Astrocyte (in vitro differentiated cells and primary cell): ENCODE measurements around the gene ALDOA. TPM values are rescaled to one million over a fixed set of nuclear protein-coding genes. Genes with fewer than 3 reads are reported as not detected.

ENCODE experiments used
- DNase-seq: peaks from one replicate; pipeline ENCODE4 v3.0.0-alpha.2; 2010; ENCODE audit warnings: low read depth
- FAIRE-seq: peaks from 2 replicates; lab custom pipeline; 2011; peaks lifted over from hg19 to GRCh38; lab: Jason Lieb, UNC
- H2AFZ ChIP-seq: 2 replicates; pipeline ENCODE4 v1.6.0; 2012; ENCODE audit warnings: low read depth, low read length, inconsistent platforms
- H3K27ac ChIP-seq: 2 replicates; pipeline ENCODE4 v1.5.1; 2011; ENCODE audit warnings: low read depth, low read length, inconsistent platforms
- H3K27me3 ChIP-seq: 2 replicates; pipeline ENCODE4 v1.6.0; 2011; ENCODE audit warnings: low read length, inconsistent platforms; ENCODE audit not compliant: insufficient read depth
- H3K36me3 ChIP-seq: 2 replicates; pipeline ENCODE4 v1.5.1; 2011; ENCODE audit warnings: low read length, inconsistent platforms; ENCODE audit not compliant: insufficient read depth
- H3K4me1 ChIP-seq: 2 replicates; pipeline ENCODE4 v1.5.1; 2011; ENCODE audit warnings: low read length, inconsistent platforms; ENCODE audit not compliant: insufficient read depth
- H3K4me2 ChIP-seq: 2 replicates; pipeline ENCODE4 v1.6.0; 2012; ENCODE audit warnings: low read length, inconsistent platforms
- H3K4me3 ChIP-seq: 2 replicates; pipeline ENCODE4 v1.5.1; 2011; ENCODE audit warnings: low read depth, mild to moderate bottlenecking, low read length, inconsistent platforms; ENCODE audit not compliant: insufficient read depth
- H3K79me2 ChIP-seq: 2 replicates; pipeline ENCODE4 v1.6.0; 2012; ENCODE audit warnings: mild to moderate bottlenecking, low read length, inconsistent platforms; ENCODE audit not compliant: insufficient read depth
- H3K9ac ChIP-seq: 2 replicates; pipeline ENCODE4 v1.6.0; 2012; ENCODE audit warnings: mild to moderate bottlenecking, low read length, inconsistent platforms
- H3K9me3 ChIP-seq: 2 replicates; pipeline ENCODE4 v1.5.1; 2012; ENCODE audit warnings: low read depth, mild to moderate bottlenecking, low read length, inconsistent platforms; ENCODE audit not compliant: insufficient read depth
- H4K20me1 ChIP-seq: 2 replicates; pipeline ENCODE4 v1.6.0; 2012; ENCODE audit warnings: low read length, inconsistent platforms; ENCODE audit not compliant: insufficient read depth
- H3K27ac Mint-ChIP-seq: one replicate; pipeline ENCODE4 v1.8.0; 2021; ENCODE audit warnings: mild to moderate bottlenecking, mixed read lengths; ENCODE audit not compliant: unreplicated experiment
- H3K27me3 Mint-ChIP-seq: one replicate; pipeline ENCODE4 v1.8.0; 2021; ENCODE audit warnings: low read depth, mixed read lengths; ENCODE audit not compliant: unreplicated experiment
- H3K36me3 Mint-ChIP-seq: one replicate; pipeline ENCODE4 v1.8.0; 2021; ENCODE audit warnings: low read depth, mixed read lengths; ENCODE audit not compliant: unreplicated experiment
- H3K4me1 Mint-ChIP-seq: one replicate; pipeline ENCODE4 v1.8.0; 2021; ENCODE audit warnings: low read depth, mixed read lengths; ENCODE audit not compliant: unreplicated experiment
- H3K4me3 Mint-ChIP-seq: one replicate; pipeline ENCODE4 v1.8.0; 2021; ENCODE audit warnings: mild to moderate bottlenecking, moderate library complexity, mixed read lengths; ENCODE audit not compliant: unreplicated experiment
- H3K9me3 Mint-ChIP-seq: one replicate; pipeline ENCODE4 v1.8.0; 2021; ENCODE audit warnings: mild to moderate bottlenecking, mixed read lengths; ENCODE audit not compliant: unreplicated experiment
- CTCF ChIP-seq: IDR thresholded peaks from 2 replicates; pipeline ENCODE4 v1.5.1; 2011; ENCODE audit warnings: low read depth, mild to moderate bottlenecking, inconsistent platforms, low read length, moderate library complexity; ENCODE audit not compliant: insufficient read depth
- EZH2 ChIP-seq: IDR thresholded peaks from 2 replicates; pipeline ENCODE4 v1.6.1; 2012; ENCODE audit warnings: mild to moderate bottlenecking, low read length, inconsistent platforms; ENCODE audit not compliant: insufficient read depth
- total RNA-seq: library from RNA; stranded (reverse); gene quantifications from 2 replicates; pipeline ENCODE4 v1.2.1, GENCODE V29; 2021

ALDOA gene
- total RNA-seq, 1 donor from 2014 or later, result 1,795 TPM

- H3K36me3 ChIP-seq, result peaks cover 8% of the 10 kb centered on the region
- no peak overlapping the region for H2AFZ ChIP-seq
- no peak overlapping the region for H3K27ac ChIP-seq
- no peak overlapping the region for H3K4me3 Mint-ChIP-seq
- peaks cover 27% of the 10 kb centered on the region for H4K20me1 ChIP-seq
- H3K4me3 ChIP-seq, result no peak overlapping the region
- H3K4me1 ChIP-seq, result peaks cover 7% of the 10 kb centered on the region
- FAIRE-seq, result no peak
- TF ChIP-seq EZH2 (no peak), CTCF (no peak)
- H3K9ac ChIP-seq, result no peak overlapping the region
- peaks cover 11% of the 10 kb centered on the region for H3K4me1 Mint-ChIP-seq
- no peaks in the 10 kb centered on the region for H3K27me3 Mint-ChIP-seq
- no peaks in the 10 kb centered on the region for H3K9me3 Mint-ChIP-seq
- no peaks in the 10 kb centered on the region for H3K9me3 ChIP-seq
- peaks cover 29% of the 10 kb centered on the region for H3K36me3 Mint-ChIP-seq
- no peaks in the 10 kb centered on the region for H3K27me3 ChIP-seq
- H3K4me2 ChIP-seq, result no peak overlapping the region
- H3K79me2 ChIP-seq, result peaks cover 20% of the 10 kb centered on the region
- H3K27ac Mint-ChIP-seq, result no peak overlapping the region
- no peak for DNase-seq
These were observed 20.3 kb downstream of the ALDOA start for GRCh38 chr16:30085820-30086219.

- no peaks in the 10 kb centered on the region for H3K9me3 Mint-ChIP-seq
- Histone ChIP-seq H3K79me2 (peaks cover 13% of the 10 kb centered on the region), H2AFZ (no peak overlapping the region), H3K27me3 (no peaks in the 10 kb centered on the region), H3K4me2 (no peak overlapping the region), H3K4me3 (no peak overlapping the region), H3K4me1 (peaks cover 8% of the 10 kb centered on the region), H3K36me3 (peaks cover 8% of the 10 kb centered on the region), H3K9me3 (no peaks in the 10 kb centered on the region), H3K27ac (no peak overlapping the region), H4K20me1 (peaks cover 23% of the 10 kb centered on the region), H3K9ac (no peak overlapping the region)
- H3K36me3 Mint-ChIP-seq, result peaks cover 29% of the 10 kb centered on the region
- peaks cover 11% of the 10 kb centered on the region for H3K4me1 Mint-ChIP-seq
- H3K27me3 Mint-ChIP-seq, result no peaks in the 10 kb centered on the region
- no peak overlapping the region for H3K4me3 Mint-ChIP-seq
- H3K27ac Mint-ChIP-seq, result no peak overlapping the region
- DNase-seq, result no peak
- TF ChIP-seq EZH2 (no peak), CTCF (no peak)
- FAIRE-seq, result no peak
These were observed 21.0 kb downstream of the ALDOA start for GRCh38 chr16:30086291-30087140.
